Activated CD4-positive, alpha-beta T cell treated with anti-CD3 and anti-CD28 coated beads, Interleukin-2, amount 50 U/mL, for 1 hour (primary cell): Measurements from ENCODE around the gene PPP4C.

ENCODE experiments used
- DNase-seq: peaks from one replicate; pipeline ENCODE4 v3.0.0-alpha.2; 2020

PPP4C gene

DNA sequence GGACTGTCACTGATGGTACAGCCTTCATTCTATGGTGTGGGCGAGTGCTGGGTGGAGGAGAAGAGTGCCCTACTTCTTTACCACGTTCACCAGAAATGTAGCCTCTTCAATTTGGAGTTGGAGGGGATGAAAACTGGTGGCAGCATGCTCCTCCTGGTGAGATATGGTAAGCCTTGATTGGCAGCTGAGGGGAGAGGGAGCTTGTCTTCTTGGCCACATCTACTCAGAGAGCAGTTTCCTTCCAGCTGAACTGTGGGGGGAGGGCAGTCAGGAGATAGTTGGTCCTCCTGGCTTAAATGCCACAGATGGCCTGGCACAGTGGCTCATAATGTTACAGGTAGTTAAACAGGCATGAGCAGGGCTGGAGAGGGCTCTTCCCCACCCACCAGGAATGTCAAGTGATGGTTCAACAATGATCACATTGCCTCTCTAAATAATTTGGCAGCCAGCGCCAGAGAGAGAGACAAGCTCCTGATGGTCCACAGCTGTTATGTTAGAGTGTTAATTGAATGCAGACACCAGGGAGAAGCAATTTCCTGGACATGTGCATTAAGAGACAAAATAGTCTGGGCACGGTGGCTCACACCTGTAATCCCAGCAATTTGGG lies 56.2 kb downstream of the PPP4C start:
- no peak for DNase-seq

DNA sequence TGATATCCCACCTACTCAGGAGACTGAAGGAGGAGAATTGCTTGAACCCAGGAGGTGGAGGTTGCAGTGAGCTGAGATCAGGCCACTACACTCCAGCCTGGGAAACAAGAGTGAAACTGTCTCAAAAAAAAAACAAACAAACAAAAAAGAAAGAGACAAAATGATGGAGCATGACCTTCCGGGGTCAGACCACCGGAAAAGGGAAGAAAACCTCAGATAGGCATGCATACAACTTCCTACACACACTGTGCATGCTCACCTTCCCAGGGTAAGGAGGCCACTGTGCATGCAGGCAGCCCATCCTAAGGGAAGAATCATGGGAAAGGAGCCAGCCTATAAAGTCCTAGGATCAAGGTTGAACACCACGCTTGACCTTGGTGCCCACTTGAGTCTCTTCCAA lies 56.8 kb downstream of the PPP4C start:
- no peak for DNase-seq
